GM10248 (cell line): Measurements from ENCODE around the gene PRB2.
"Not testable (repeated sequence)": the region's sequence is repeated elsewhere in the genome, so short reads cannot be mapped to it uniquely, and the experiment has no call there.

Experiments
- CTCF ChIA-PET: fragments of 300-600 bp; sonication (Branson Sonifier 250); formaldehyde crosslinking; extraction: SDS; loops from one replicate; lab custom pipeline; 2021; ENCODE audit warnings: antibody characterized with exemption; lab: Yijun Ruan, JAX
- POLR2A ChIA-PET: fragments of 350-650 bp; sonication (Branson Sonifier 250); formaldehyde crosslinking; extraction: SDS; loops from one replicate; lab custom pipeline; 2020; ENCODE audit warnings: antibody characterized with exemption; lab: Yijun Ruan, JAX
- DNase-seq: peaks from one replicate; pipeline ENCODE4 v3.0.0; 2012; ENCODE audit errors: extremely low spot score
- CTCF ChIP-seq: IDR thresholded peaks from 2 replicates; pipeline ENCODE4 v1.5.1; 2012; ENCODE audit warnings: mild to moderate bottlenecking, low read depth; ENCODE audit errors: extremely low read depth, missing control alignments, control extremely low read depth

PRB2 gene

DNA sequence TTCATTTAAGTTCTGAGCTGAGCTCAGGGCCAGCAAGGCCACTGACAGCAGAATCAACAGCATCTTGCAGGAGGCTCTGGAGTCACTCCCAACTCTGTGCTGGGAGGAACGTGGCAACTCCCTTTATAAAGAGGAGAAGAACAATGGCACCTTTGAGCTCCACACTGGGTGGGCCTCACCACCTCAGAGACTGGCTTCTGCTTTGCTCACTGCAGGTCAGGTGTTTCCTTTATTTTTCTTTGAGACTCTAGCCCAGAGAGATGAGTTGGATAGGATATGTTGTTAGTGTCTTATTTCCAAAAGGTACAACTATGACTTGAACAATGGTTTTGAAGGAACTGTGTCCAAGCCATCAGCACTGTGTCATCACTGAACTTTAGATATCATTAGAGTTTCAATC lies at the start of gene PRB2:
TSS of gene PRB2 (minus strand) at position 101 of the 400 bp plus-strand sequence. CDS start at position 63, 38 bp downstream.
- POLR2A ChIA-PET, DNase-seq, CTCF ChIA-PET: not testable (repeated sequence)

GRCh38 chr12:11437966-11438365 lies 42.6 kb upstream of the PRB2 start:
- no peak for DNase-seq
- POLR2A ChIA-PET: interaction anchor here (0.6 kb wide), 1 partner anchor 217 kb away, joined by 3 read pairs; no protein-coding TSS in a partner anchor
- CTCF ChIA-PET: no interaction called here
- no peak for TF ChIP-seq CTCF

- POLR2A ChIA-PET: no interaction called here
- no peak for TF ChIP-seq CTCF
- no peak for DNase-seq
- CTCF ChIA-PET: no interaction called here
Observed at GRCh38 chr12:11433664-11434063, 38.3 kb upstream of the PRB2 start.

DNA sequence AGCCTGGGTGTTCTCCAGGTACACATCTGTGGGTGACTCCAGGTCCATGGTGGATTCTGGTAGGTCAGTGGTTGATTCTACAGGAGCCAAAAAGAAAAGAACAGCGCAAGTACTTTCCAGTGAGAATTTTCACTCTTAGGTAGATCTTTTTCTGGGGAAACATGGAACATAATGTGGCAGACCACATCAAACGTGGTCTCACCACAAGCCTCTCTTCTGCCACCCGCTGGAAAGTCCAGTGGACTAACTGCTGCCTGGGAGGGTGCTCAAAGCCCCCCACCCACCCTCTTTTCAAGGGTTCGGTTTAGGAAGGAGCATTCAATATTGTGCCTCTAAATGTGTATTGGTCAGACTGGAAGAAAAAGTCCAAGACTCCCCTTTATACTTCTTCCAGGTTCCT lies 36.1 kb upstream of the PRB2 start:
- no peak for TF ChIP-seq CTCF
- DNase-seq: no peak
- ChIA-PET POLR2A (no interaction called here), CTCF (no interaction called here)

- ChIA-PET POLR2A (no interaction called here), CTCF (interaction anchor here (1.1 kb wide), 1 partner anchor 13 kb away, joined by 3 read pairs; no protein-coding TSS in a partner anchor)
- DNase-seq: no peak
- no peak for TF ChIP-seq CTCF
Observed at GRCh38 chr12:11427341-11427740, 32.0 kb upstream of the PRB2 start.

GRCh38 chr12:11412731-11413130 lies 17.4 kb upstream of the PRB2 start:
- ChIA-PET CTCF (no interaction called here), POLR2A (no interaction called here)
- no peak for TF ChIP-seq CTCF
- DNase-seq: no peak

DNA sequence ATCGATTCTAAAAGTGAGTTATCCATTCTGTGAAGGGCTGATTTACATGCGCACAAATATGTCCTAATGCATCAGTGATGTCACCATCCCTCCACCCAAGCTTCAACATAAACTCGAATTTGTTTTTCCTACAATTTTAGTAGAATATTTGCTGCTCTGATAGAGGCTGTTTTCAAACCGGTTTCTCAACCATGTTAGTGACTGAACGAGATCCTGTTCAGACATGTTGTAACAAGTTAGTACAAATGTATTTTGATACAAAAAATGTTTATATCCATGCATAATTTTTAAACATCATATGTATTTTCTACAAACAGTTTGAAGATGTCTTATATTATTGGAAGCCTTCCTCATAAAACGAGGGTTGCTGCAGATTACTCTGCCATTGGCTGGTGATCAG lies 12.7 kb upstream of the PRB2 start:
- DNase-seq: no peak
- no peak for TF ChIP-seq CTCF
- ChIA-PET POLR2A (interaction anchor here (0.6 kb wide), 1 partner anchor 90 kb away, joined by 7 read pairs; no protein-coding TSS in a partner anchor), CTCF (no interaction called here)
